IPS DF 6.9 (cell line): ENCODE measurements around the gene NKAIN2.

ENCODE experiments used
- DNase-seq: peaks from one replicate; pipeline ENCODE4 v3.0.0-alpha.2; 2013; ENCODE audit warnings: low read depth, low spot score
- H3K27ac ChIP-seq: one replicate; pipeline ENCODE4 v1.5.1; 2013; ENCODE audit warnings: low read length, control low read depth
- H3K27me3 ChIP-seq: 2 replicates; pipeline ENCODE4 v1.6.1; 2013; ENCODE audit warnings: mild to moderate bottlenecking, low read length; ENCODE audit not compliant: control insufficient read depth, insufficient read depth
- H3K36me3 ChIP-seq: 2 replicates; pipeline ENCODE4 v1.6.1; 2013; ENCODE audit warnings: low read length; ENCODE audit not compliant: control insufficient read depth, insufficient read depth
- H3K4me1 ChIP-seq: 2 replicates; pipeline ENCODE4 v1.6.1; 2013; ENCODE audit warnings: low read length; ENCODE audit not compliant: control insufficient read depth, insufficient read depth
- H3K4me3 ChIP-seq: 2 replicates; pipeline ENCODE4 v1.5.1; 2013; ENCODE audit warnings: mild to moderate bottlenecking, low read length
- H3K9me3 ChIP-seq: 2 replicates; pipeline ENCODE4 v1.6.1; 2013; ENCODE audit warnings: low read length, inconsistent platforms; ENCODE audit not compliant: control insufficient read depth, insufficient read depth
- WGBS: extraction: QIAGEN DNeasy Blood & Tissue Kit; methylation state at CpG from one replicate; pipeline ENCODE4 v1.1.7; 2013; ENCODE audit warnings: mixed read lengths, missing lambda C conversion rate; ENCODE audit not compliant: insufficient read length, insufficient coverage; 5-methylcytosine and 5-hydroxymethylcytosine counted together

NKAIN2 gene

DNA sequence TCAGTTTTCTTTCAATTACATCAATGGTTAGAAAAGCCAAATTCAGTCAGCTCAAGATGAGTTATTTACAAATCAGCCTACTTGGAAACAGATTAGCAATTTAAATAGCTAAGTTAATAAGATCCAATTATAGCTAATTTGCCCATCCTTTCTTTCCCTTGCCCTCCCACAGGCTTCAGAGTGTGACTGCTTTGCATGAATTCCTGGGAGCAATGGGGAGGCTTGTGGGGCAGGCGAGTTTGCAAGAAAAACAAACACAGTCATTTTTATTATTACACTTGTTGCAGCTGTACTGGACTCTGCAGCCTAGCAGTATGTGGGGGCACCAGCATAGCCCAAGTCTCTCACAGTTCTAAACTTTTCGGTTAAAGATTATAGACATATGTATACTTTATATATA lies 219.0 kb downstream of the NKAIN2 start:
- H3K4me1 ChIP-seq = no peaks in the 10 kb centered on the region
- DNase-seq = no peak
- WGBS = no CpG with 5 or more reads among the region's 2 CpGs
- no peak overlapping the region for H3K27ac ChIP-seq
- no peaks in the 10 kb centered on the region for H3K36me3 ChIP-seq
- H3K4me3 ChIP-seq = no peak overlapping the region
- H3K9me3 ChIP-seq = no peaks in the 10 kb centered on the region
- no peaks in the 10 kb centered on the region for H3K27me3 ChIP-seq

DNA sequence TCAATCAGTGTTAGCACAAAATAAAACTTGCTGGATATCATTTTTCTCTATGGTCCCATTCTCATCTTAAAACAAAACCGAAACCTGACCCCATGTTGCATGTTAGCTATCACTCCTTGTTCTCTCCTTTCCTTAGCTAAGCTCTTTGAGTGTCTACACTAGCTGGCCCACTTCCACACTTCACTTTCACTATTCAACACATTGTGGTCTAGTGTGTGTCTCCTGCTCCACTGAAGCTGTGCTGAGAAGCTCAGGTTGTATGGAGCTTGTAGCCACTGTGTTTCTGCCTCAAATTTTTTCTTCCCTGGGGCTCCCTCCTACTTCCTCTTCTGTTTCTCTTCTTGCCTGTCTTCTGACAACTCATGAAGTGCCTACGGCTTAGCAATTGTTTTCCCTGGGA lies 223.0 kb downstream of the NKAIN2 start:
- Histone ChIP-seq H3K4me1 (no peaks in the 10 kb centered on the region), H3K27ac (no peak overlapping the region), H3K4me3 (no peak overlapping the region), H3K27me3 (no peaks in the 10 kb centered on the region), H3K9me3 (no peaks in the 10 kb centered on the region), H3K36me3 (no peaks in the 10 kb centered on the region)
- no CpG with 5 or more reads among the region's 2 CpGs for WGBS
- no peak for DNase-seq

DNA sequence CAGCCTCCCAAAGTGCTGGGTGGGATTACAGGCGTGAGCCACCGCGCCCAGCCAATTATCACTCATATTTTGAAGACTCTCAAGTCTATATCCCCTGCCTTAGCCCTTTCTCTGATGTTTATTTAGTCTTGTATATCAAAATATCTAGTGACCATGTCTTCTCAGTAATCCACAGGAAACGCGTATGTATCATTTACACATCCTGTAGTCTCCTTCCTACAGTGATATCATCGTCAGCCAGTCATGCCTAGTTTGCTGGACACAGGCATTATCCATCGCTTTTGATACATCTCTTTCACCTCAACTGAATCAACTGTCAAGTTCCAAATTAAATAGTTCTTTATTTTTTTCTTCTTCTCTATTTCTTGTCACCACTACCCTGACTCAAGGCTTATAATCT lies 223.7 kb downstream of the NKAIN2 start:
- WGBS = no CpG with 5 or more reads among the region's 7 CpGs
- Histone ChIP-seq H3K36me3 (no peaks in the 10 kb centered on the region), H3K27me3 (no peaks in the 10 kb centered on the region), H3K4me1 (no peaks in the 10 kb centered on the region), H3K4me3 (no peak overlapping the region), H3K27ac (no peak overlapping the region), H3K9me3 (no peaks in the 10 kb centered on the region)
- DNase-seq = no peak

DNA sequence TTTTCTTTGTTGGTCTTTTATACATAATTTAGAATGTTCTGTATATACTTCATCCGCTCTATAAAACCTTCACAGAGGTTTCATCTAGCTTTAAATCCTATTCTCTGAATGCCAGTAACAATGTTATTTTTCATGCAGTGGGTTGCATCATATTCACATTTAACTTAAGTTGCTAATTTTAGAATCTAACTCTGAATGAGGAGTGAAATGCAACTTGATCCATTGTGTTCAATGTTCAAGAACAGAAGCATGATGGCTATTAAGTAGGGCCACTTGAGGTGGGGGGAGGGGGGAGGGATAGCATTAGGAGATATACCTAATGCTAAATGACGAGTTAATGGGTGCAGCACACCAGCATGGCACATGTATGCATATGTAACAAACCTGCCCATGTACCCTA lies 224.5 kb downstream of the NKAIN2 start:
- Histone ChIP-seq H3K9me3 (no peaks in the 10 kb centered on the region), H3K36me3 (no peaks in the 10 kb centered on the region), H3K4me1 (no peaks in the 10 kb centered on the region), H3K27ac (no peak overlapping the region), H3K27me3 (no peaks in the 10 kb centered on the region), H3K4me3 (no peak overlapping the region)
- WGBS = no CpG with 5 or more reads among the region's 2 CpGs
- DNase-seq = no peak

DNA sequence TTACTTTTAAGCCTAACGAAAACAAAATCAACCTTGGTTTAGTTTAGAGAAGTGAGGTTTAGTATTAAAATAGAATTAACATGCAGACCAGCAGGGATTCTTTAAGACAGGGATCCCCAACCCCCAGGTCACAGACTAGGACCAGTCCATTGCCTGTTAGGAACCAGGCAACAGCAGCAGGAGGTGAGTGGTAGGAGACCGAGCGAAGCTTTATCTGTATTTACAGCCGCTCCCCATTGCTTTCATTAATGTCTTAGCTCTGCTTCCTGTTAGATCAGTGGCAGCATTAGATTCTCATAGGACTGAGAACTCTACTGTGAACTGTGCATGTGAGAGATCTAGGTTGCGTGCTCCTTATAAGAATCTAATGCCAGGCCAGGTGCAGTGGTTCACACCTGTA lies 225.9 kb downstream of the NKAIN2 start:
- no peaks in the 10 kb centered on the region for H3K36me3 ChIP-seq
- no peaks in the 10 kb centered on the region for H3K4me1 ChIP-seq
- no peaks in the 10 kb centered on the region for H3K9me3 ChIP-seq
- no peak overlapping the region for H3K27ac ChIP-seq
- H3K4me3 ChIP-seq = no peak overlapping the region
- DNase-seq = no peak
- WGBS = no CpG with 5 or more reads among the region's 5 CpGs
- no peaks in the 10 kb centered on the region for H3K27me3 ChIP-seq

DNA sequence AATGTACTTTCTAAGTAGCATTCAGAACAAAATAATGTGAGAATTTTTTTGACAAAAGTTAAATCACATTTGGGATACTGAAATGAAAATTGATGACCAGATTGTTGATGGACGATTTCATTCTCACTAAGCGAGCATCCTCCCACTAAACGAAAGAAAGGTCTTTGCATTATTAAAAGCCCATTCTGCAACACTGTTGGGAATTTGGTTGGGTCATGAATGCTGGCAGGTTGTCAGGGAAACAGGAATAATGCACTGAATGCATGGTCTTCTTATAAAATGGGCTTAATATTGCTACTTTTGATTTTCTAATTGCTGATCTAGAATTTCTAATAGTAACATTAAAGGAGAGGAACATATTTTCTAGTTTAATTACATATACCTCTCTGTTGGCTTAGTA lies 229.8 kb downstream of the NKAIN2 start:
- WGBS = no CpG with 5 or more reads among the region's 3 CpGs
- no peaks in the 10 kb centered on the region for H3K9me3 ChIP-seq
- no peak overlapping the region for H3K4me3 ChIP-seq
- DNase-seq = no peak
- H3K27ac ChIP-seq = no peak overlapping the region
- no peaks in the 10 kb centered on the region for H3K4me1 ChIP-seq
- no peaks in the 10 kb centered on the region for H3K36me3 ChIP-seq
- H3K27me3 ChIP-seq = no peaks in the 10 kb centered on the region

DNA sequence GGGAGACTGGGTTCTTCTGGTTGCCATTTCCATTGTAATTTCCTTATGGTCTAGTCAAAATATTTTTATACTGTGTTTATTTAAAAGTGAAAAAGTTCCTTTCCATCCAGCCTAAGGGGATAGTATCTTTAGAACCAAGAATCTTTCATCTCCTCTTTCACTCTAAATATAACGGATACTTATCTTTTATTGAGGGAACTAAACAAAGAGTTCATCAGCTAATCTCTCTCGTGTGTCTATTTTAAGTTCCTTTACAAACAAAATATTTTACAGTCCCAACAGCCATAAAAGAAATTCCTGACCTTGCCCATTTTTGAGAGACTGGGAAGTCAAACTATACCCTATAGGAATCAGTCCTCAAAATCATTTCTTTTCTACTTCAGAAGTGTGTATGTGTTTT lies 232.7 kb downstream of the NKAIN2 start:
- Histone ChIP-seq H3K36me3 (no peaks in the 10 kb centered on the region), H3K27ac (no peak overlapping the region), H3K9me3 (no peaks in the 10 kb centered on the region), H3K4me3 (no peak overlapping the region), H3K27me3 (no peaks in the 10 kb centered on the region), H3K4me1 (no peaks in the 10 kb centered on the region)
- no peak for DNase-seq
- no CpG with 5 or more reads among the region's 2 CpGs for WGBS

DNA sequence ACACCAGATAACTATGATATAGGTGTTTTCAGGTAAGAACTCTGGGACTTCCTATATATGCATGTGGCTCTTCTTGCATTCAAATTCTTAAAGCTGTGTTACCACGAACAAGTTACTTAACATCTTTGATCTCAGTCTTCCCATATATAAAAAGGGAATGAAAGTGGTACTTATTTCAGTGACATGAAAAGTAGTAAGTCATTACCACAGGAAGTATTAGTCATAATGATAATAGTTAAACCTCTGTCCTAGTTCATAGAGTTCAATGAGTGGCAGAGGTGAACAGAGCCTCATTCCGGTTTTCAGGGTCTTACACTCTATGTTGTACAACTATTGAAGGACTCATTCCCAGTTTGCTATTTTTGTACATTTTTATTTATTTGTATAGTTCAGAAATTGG lies 237.0 kb downstream of the NKAIN2 start:
- Histone ChIP-seq H3K27me3 (no peaks in the 10 kb centered on the region), H3K36me3 (no peaks in the 10 kb centered on the region), H3K27ac (no peak overlapping the region), H3K4me3 (no peak overlapping the region), H3K4me1 (no peaks in the 10 kb centered on the region), H3K9me3 (no peaks in the 10 kb centered on the region)
- no CpG with 5 or more reads among the region's 2 CpGs for WGBS
- DNase-seq = no peak

DNA sequence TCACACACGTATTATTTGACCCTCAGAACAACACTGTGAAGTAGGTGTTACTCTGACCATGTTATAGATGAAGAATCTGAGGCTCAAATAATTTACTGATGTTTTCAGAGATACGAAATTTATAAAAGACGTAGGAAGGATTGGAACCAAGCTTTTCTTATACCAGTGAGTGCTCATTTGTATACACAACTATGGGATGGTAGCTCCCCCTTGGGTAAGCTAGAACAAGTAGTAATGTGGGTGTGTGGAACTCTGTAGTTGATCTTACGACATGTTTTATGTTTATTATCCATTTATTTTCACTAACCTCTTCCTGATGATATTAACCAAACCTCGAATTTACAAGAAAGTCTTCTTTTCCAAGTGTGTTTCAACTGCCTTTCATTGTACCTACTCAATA lies 248.5 kb downstream of the NKAIN2 start:
- no peaks in the 10 kb centered on the region for H3K4me1 ChIP-seq
- no peaks in the 10 kb centered on the region for H3K27me3 ChIP-seq
- no peak overlapping the region for H3K27ac ChIP-seq
- DNase-seq = no peak
- no CpG with 5 or more reads among the region's 5 CpGs for WGBS
- no peaks in the 10 kb centered on the region for H3K9me3 ChIP-seq
- no peak overlapping the region for H3K4me3 ChIP-seq
- no peaks in the 10 kb centered on the region for H3K36me3 ChIP-seq

DNA sequence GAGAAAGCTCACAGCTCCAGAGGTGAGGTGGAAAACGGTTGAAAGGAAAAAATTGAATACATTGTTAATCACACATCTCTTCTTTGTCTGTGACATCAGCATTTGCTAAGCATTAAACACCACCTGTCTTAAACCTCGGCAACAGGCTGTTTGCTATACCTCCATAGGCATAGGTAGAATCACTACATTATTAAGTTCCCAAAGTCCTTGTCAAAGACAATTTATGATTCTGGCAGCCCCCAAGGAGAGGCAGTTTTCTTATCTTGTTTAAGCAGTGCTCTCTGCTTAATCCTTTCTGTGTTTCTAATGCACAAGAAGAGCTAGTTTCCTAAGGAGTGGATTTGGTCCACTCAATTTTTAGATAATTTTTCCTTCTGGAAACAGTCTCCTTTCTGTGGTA lies 249.7 kb downstream of the NKAIN2 start:
- no peaks in the 10 kb centered on the region for H3K4me1 ChIP-seq
- no CpG with 5 or more reads among the region's 2 CpGs for WGBS
- no peaks in the 10 kb centered on the region for H3K36me3 ChIP-seq
- H3K27me3 ChIP-seq = no peaks in the 10 kb centered on the region
- H3K9me3 ChIP-seq = no peaks in the 10 kb centered on the region
- no peak overlapping the region for H3K4me3 ChIP-seq
- no peak for DNase-seq
- H3K27ac ChIP-seq = no peak overlapping the region

DNA sequence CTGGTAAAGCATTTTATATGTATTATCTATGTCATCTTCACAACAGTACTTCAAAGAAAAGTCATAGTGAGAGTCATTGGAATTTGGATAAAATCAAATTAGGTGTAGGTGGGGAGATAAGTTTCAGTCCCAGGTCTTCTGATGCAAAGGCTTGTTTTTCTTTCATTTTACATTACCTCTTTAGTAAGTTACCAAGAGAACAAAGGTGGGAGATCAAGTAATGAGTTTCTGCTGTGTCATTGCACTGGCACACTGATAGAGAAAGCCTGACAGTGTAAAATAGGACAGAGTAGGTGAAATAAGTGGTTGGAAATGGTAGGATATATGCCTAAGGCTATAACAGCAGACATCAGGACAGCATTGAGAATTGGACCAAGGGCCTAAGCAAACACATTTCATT lies 250.4 kb downstream of the NKAIN2 start:
- Histone ChIP-seq H3K4me1 (no peaks in the 10 kb centered on the region), H3K9me3 (no peaks in the 10 kb centered on the region), H3K27me3 (no peaks in the 10 kb centered on the region), H3K36me3 (no peaks in the 10 kb centered on the region), H3K4me3 (no peak overlapping the region), H3K27ac (no peak overlapping the region)
- DNase-seq = no peak
